Measurements from ENCODE around the gene SLC35G2.

DNA sequence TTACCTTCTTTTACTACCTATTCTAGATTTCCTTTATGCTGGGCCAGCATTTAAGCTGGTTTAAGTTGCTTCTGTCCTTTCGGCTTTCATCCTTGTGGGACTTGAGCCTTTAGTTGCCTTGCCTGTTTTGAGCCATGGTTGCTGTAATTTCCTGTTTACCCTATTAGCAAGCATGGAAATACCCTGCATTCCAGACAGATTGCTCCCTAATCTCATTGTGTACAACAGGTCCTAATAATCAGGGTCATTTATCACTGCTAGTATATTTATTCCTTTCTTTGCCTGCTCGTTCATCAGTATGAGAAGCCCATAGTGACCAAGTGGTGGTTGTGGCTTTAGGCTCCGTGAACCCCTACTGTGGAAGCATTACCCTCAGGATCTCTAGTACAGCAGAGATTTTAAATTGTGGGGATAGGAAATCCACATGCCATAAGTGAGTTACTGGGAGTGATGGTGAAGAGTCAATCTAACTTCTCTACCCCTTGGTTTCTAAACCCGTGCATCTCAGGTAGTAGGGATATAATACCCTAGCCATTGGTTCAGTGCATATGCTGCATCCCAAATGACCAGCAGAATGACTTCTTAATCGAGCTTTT is 75.0 kb downstream of the SLC35G2 start:
- TF ChIP-seq, protein P1, sequence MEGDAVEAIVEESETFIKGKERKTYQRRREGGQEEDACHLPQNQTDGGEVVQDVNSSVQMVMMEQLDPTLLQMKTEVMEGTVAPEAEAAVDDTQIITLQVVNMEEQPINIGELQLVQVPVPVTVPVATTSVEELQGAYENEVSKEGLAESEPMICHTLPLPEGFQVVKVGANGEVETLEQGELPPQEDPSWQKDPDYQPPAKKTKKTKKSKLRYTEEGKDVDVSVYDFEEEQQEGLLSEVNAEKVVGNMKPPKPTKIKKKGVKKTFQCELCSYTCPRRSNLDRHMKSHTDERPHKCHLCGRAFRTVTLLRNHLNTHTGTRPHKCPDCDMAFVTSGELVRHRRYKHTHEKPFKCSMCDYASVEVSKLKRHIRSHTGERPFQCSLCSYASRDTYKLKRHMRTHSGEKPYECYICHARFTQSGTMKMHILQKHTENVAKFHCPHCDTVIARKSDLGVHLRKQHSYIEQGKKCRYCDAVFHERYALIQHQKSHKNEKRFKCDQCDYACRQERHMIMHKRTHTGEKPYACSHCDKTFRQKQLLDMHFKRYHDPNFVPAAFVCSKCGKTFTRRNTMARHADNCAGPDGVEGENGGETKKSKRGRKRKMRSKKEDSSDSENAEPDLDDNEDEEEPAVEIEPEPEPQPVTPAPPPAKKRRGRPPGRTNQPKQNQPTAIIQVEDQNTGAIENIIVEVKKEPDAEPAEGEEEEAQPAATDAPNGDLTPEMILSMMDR (IDR thresholded peaks at IDR 0.05; ENCODE audit: poor library complexity), result no peak
- TF ChIP-seq EZH2 (IDR thresholded peaks at IDR 0.05; ENCODE audit: borderline replicate concordance), result no peak

All from hepatocyte (in vitro differentiated cells).